HG03442 (cell line): Measurements from ENCODE around the gene CCDC124.
"Not testable (repeated sequence)": the region's sequence is repeated elsewhere in the genome, so short reads cannot be mapped to it uniquely, and the experiment has no call there.

Experiments
- ATAC-seq: cut with Tn5 transposase; IDR thresholded peaks from one replicate; pipeline ENCODE4 v1.9.1; 2021; ENCODE audit warnings: mild to moderate bottlenecking, moderate library complexity; ENCODE audit not compliant: unreplicated experiment

CCDC124 gene

GRCh38 chr19:17977488-17977887 lies 44.7 kb downstream of the CCDC124 start:
- ATAC-seq: no peak

DNA sequence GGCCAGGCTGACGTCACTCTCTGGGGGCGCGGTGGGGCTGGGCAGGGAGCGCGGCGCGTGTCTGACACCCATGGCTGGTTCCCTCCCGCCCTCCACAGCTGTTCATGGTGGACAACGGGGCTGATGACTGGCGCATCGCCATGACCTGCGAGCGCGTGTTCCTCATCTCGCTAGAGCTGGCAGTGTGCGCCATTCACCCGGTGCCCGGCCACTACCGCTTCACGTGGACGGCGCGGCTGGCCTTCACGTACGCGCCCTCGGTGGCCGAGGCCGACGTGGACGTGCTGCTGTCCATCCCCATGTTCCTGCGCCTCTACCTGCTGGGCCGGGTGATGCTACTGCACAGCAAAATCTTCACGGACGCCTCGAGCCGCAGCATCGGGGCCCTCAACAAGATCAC lies 48.8 kb downstream of the CCDC124 start:
- no peak for ATAC-seq

DNA sequence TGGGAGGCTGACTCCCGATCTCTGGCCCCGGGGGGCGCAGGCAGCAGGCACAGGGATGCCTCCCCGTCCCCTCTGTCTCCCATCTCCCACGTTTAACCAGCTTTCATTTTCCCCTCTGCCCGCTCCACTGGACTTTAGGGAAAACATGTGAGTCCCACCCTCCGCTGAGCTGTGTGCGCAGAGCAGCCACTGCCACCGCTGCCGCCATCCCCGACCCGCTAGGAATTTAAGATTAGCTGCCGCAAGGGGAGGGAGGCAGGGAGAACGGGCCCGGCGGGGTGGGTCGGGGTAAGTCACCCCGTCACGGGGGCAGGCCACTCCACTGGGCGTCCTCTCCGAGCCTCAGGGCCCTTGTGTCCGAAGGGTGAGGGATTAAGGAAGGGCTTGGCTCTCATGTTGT lies 49.6 kb downstream of the CCDC124 start:
- ATAC-seq: no peak

DNA sequence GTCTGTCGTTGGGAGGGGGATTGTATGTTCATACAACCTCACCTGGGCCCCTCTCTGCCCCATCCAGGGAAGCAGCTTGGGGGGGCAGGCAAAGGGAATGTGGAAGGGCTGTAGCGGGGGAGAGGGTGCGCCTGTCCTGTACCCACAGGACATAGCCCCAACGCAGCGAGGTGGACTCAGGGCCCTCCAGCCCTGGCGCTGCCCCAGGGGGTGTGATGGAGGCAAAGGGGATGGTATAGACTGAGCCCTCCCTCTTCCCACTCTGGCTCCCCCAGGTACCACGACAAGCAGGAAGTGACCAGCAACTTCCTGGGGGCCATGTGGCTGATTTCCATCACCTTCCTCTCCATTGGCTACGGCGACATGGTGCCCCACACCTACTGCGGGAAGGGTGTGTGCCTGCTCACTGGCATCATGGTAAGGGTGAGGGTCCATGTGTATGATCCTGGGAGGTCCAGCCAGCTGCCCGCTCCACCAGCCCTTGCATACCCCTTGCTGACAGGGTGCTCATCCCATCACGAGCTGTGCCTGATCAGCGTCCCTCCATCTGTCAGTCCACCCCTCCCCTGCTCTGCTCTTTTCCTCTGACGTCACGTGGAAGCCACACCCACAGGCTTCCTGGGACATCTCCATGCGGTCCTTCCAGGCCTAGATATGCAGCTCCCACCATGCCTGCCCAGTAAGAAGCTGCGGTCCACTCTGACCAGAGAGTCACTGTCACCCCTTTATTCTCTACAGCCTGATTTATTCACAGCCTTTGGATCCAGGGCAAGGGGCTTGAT lies 52.4 kb downstream of the CCDC124 start:
- ATAC-seq: no peak

GRCh38 chr19:17986569-17986968 lies 53.8 kb downstream of the CCDC124 start:
- ATAC-seq: not testable (repeated sequence)

GRCh38 chr19:17988161-17988560 lies 55.3 kb downstream of the CCDC124 start:
- ATAC-seq: no peak

GRCh38 chr19:17989425-17990094 lies 56.7 kb downstream of the CCDC124 start:
- ATAC-seq: no peak

GRCh38 chr19:17993076-17993813 lies 60.4 kb downstream of the CCDC124 start:
- no peak for ATAC-seq
